Measurements from ENCODE around the gene FIG4. TPM values are rescaled to one million over a fixed set of nuclear protein-coding genes. Genes with fewer than 3 reads are reported as not detected.

The FIG4 gene
- polyA plus RNA-seq, 1 of the 3 experiments (the other 2 are of a cell fraction): 6.8 TPM

GRCh38 chr6:109874621-109875020 lies 183.5 kb downstream of the FIG4 start:
- Histone ChIP-seq H3K36me3 (replicated peaks in 1 of 2; ENCODE audit: control insufficient read depth in 1 of 2, insufficient read depth in 2 of 2, low read length in 1 of 2) (no peaks in the 10 kb centered on the region), H3K4me1 (ENCODE audit: control insufficient read depth in 1 of 2, insufficient read depth in 2 of 2, low read depth in 1 of 2, low read length in 1 of 2) (no peaks in the 10 kb centered on the region; a peak in 1 of 4 replicates), H3K4me3 (ENCODE audit: low read depth in 2 of 2, low read length in 1 of 2) (no peak overlapping the region), H3K27ac (ENCODE audit: low read depth in 2 of 2, low read length in 1 of 2) (no peak overlapping the region), H3K9me2 (no peaks in the 10 kb centered on the region), H4K20me1 (ENCODE audit: insufficient read depth) (no peaks in the 10 kb centered on the region), H3K27me3 (ENCODE audit: insufficient read depth) (no peaks in the 10 kb centered on the region), H3F3A (replicated peaks; ENCODE audit: insufficient read depth) (no peaks in the 10 kb centered on the region), H3K9ac (no peak overlapping the region), H3K4me2 (no peak overlapping the region), H3K9me3 (no peaks in the 10 kb centered on the region), H3K79me2 (ENCODE audit: insufficient read depth) (no peaks in the 10 kb centered on the region), H2AFZ (ENCODE audit: low read depth) (no peak overlapping the region)
- CTCF ChIA-PET: no interaction called here
- WGBS (ENCODE audit: low lambda C conversion rate): 55% methylated on average over 4 of the region's 4 CpGs
- POLR2A ChIA-PET: no interaction called here
- DNase-seq: no peak
- TF ChIP-seq ZBTB33 (IDR thresholded peaks at IDR 0.05; ENCODE audit: borderline replicate concordance, low read depth) (no peak), TAF1 (IDR thresholded peaks at IDR 0.05; ENCODE audit: borderline replicate concordance, low read depth, low read length) (no peak), FOSL2 (IDR thresholded peaks at IDR 0.05; ENCODE audit: borderline replicate concordance, low read depth) (no peak), REST (IDR thresholded peaks at IDR 0.05; ENCODE audit: low read depth, low read length) (no peak), TEAD4 (IDR thresholded peaks at IDR 0.05; ENCODE audit: borderline replicate concordance, insufficient read depth) (no peak), RAD21 (IDR thresholded peaks at IDR 0.05; ENCODE audit: low read length) (no peak), EP300 (IDR thresholded peaks at IDR 0.05; ENCODE audit: borderline replicate concordance in 1 of 2, low read depth in 1 of 2, low read length in 1 of 2) (no peak), POLR2AphosphoS5 (IDR thresholded peaks at IDR 0.05; ENCODE audit: low read depth, low read length) (no peak), FOXM1 (IDR thresholded peaks at IDR 0.05; ENCODE audit: low read depth) (no peak), RCOR1 (IDR thresholded peaks at IDR 0.05; ENCODE audit: low read length) (no peak), EZH2phosphoT487 (IDR thresholded peaks at IDR 0.05; ENCODE audit: borderline replicate concordance, low read depth) (no peak), NFIC (IDR thresholded peaks at IDR 0.05; ENCODE audit: borderline replicate concordance) (no peak), NRF1 (IDR thresholded peaks at IDR 0.05; ENCODE audit: low read depth, low read length) (no peak), GATA2 (CRISPR knock-in tag; IDR thresholded peaks at IDR 0.05) (no peak), MXI1 (IDR thresholded peaks at IDR 0.05; ENCODE audit: low read depth, low read length) (no peak), SIN3A (IDR thresholded peaks at IDR 0.05; ENCODE audit: borderline replicate concordance, low read depth, low read length) (no peak), SMC3 (IDR thresholded peaks at IDR 0.05; ENCODE audit: low read depth, low read length) (no peak), MAX (IDR thresholded peaks at IDR 0.05; ENCODE audit: low read depth) (no peak), RFX5 (IDR thresholded peaks at IDR 0.05; ENCODE audit: low read length) (no peak)
- TF ChIP-seq, protein P1, sequence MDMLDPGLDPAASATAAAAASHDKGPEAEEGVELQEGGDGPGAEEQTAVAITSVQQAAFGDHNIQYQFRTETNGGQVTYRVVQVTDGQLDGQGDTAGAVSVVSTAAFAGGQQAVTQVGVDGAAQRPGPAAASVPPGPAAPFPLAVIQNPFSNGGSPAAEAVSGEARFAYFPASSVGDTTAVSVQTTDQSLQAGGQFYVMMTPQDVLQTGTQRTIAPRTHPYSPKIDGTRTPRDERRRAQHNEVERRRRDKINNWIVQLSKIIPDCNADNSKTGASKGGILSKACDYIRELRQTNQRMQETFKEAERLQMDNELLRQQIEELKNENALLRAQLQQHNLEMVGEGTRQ (IDR thresholded peaks at IDR 0.05; ENCODE audit: borderline replicate concordance, low read depth, low read length): no peak
